Gastrocnemius medialis (tissue), 4 donors: ENCODE data around the gene AK8. TPM values are rescaled to one million over a fixed set of nuclear protein-coding genes. Genes with fewer than 3 reads are reported as not detected.

Experiments used
- ATAC-seq, 2 donors: fragments of 150-250 bp; one replicate each; pipeline ENCODE4 v1.9.1; 2016
- DNase-seq, 2 donors: peaks; one replicate each; pipeline ENCODE4 v3.0.0-alpha.2; 2019
- H3K27ac ChIP-seq, 4 donors: fragments of 200-600 bp; sonication (generic); 1 replicate in 1 of 4; 2 replicates in 3 of 4; pipeline ENCODE4 v1.5.1; 2016 to 2018; ENCODE audit warnings: mild to moderate bottlenecking in 2 of 4, moderate library complexity in 1 of 4
- H3K27me3 ChIP-seq, 3 donors: fragments of 200-600 bp; sonication (generic) in 2 of 3; 1 replicate in 1 of 3; 2 replicates in 2 of 3; pipeline versions ENCODE4 v1.5.1 to v1.6.0; 2016 to 2019; ENCODE audit warnings: mild to moderate bottlenecking in 1 of 3, moderate library complexity in 1 of 3
- H3K36me3 ChIP-seq, 2 donors: fragments of 200-600 bp; sonication (generic) in 1 of 2; one replicate each; pipeline ENCODE4 v1.5.1; 2017 to 2018
- H3K4me1 ChIP-seq, 2 donors: fragments of 200-600 bp; sonication (generic) in 1 of 2; one replicate each; pipeline ENCODE4 v1.5.1; 2016 to 2017; ENCODE audit warnings: mild to moderate bottlenecking in 2 of 2
- H3K4me3 ChIP-seq, 4 donors: fragments of 200-600 bp; sonication (generic) in 3 of 4; 1 replicate in 1 of 4; 2 replicates in 3 of 4; pipeline ENCODE4 v1.5.1; 2016 to 2019; ENCODE audit warnings: mild to moderate bottlenecking in 2 of 4
- H3K9me3 ChIP-seq, 3 donors: fragments of 200-600 bp; sonication (generic) in 2 of 3; 1 replicate in 1 of 3; 2 replicates in 2 of 3; pipeline ENCODE4 v1.5.1; 2016 to 2019
- POLR2A ChIP-seq, 2 donors: fragments of 450-650 bp; IDR thresholded peaks; one replicate each; pipeline ENCODE4 v1.6.1; 2017; ENCODE audit warnings: antibody characterized with exemption in 2 of 2, mild to moderate bottlenecking in 2 of 2, moderate library complexity in 2 of 2
- in situ Hi-C, 4 donors: fragments of 200-750 bp; cut with MboI; loops; one replicate each; pipeline versions ENCODE4 v1.15.0 to v1.8.0; 2017; ENCODE audit warnings: low sequenced_read_pairs in 4 of 4
- intact Hi-C: fragments of 100-400 bp; cut with DNase I; formaldehyde crosslinking; loops from one replicate; pipeline ENCODE4 v1.15.1; 2023; ENCODE audit warnings: low total_unique reads
- total RNA-seq, 4 donors: library from RNA; depleted of rRNA; stranded (reverse); fragments of >200 nt; gene quantifications; one replicate each; pipeline versions ENCODE4 v1.1.0 to v1.2.3, GENCODE V29; 2016
- TF ChIP-seq, protein P1 (sequence below), 5 experiments: fragments of 450-650 bp in 3 of 5; fragments of 200-600 bp in 2 of 5; sonication (generic) in 2 of 5; IDR thresholded peaks in 4 of 5; conservative IDR thresholded peaks in 1 of 5; 1 replicate in 4 of 5; 2 replicates in 1 of 5; pipeline ENCODE4 v1.5.1; 2016 to 2019; ENCODE audit warnings: antibody characterized with exemption in 5 of 5, mild to moderate bottlenecking in 3 of 5, moderate library complexity in 3 of 5

AK8 gene
- total RNA-seq, 4 donors from 2014 or later, result not detected

DNA sequence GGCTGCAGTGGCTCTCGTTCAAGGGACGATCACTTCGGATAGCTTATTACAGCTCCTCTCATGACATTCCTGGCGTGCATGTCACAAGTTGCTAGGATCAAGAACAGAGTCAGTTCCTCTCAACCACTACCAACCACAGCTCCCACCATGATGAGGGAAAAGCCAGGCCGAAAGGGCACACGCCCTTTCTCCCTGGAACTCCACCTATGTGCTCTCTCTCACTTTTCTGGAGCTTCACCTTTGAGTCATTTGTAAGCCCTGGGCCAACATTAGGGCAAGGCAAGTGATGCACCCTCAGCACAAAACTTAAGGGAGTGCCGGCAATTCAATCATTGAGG is 2.2 kb upstream of the AK8 start:
- ATAC-seq (no peak), DNase-seq (no peak)
- Histone ChIP-seq H3K4me1 (peaks cover 0 to 10% of the 10 kb centered on the region in 2 donors), H3K4me3 (no peak overlapping the region), H3K27ac (no peak overlapping the region), H3K27me3 (peaks cover 0 to 6% (median 5%) of the 10 kb centered on the region in 3 donors), H3K36me3 (no peaks in the 10 kb centered on the region), H3K9me3 (no peaks in the 10 kb centered on the region)
- in situ Hi-C loops, result no loop called here
- intact Hi-C loops, result no loop called here
- TF ChIP-seq, protein P1, sequence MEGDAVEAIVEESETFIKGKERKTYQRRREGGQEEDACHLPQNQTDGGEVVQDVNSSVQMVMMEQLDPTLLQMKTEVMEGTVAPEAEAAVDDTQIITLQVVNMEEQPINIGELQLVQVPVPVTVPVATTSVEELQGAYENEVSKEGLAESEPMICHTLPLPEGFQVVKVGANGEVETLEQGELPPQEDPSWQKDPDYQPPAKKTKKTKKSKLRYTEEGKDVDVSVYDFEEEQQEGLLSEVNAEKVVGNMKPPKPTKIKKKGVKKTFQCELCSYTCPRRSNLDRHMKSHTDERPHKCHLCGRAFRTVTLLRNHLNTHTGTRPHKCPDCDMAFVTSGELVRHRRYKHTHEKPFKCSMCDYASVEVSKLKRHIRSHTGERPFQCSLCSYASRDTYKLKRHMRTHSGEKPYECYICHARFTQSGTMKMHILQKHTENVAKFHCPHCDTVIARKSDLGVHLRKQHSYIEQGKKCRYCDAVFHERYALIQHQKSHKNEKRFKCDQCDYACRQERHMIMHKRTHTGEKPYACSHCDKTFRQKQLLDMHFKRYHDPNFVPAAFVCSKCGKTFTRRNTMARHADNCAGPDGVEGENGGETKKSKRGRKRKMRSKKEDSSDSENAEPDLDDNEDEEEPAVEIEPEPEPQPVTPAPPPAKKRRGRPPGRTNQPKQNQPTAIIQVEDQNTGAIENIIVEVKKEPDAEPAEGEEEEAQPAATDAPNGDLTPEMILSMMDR (IDR thresholded peaks at IDR 0.05 in 4 of 5, conservative IDR thresholded peaks at IDR 0.05 in 1 of 5), result no peak
- TF ChIP-seq POLR2A (IDR thresholded peaks at IDR 0.05), result no peak

DNA sequence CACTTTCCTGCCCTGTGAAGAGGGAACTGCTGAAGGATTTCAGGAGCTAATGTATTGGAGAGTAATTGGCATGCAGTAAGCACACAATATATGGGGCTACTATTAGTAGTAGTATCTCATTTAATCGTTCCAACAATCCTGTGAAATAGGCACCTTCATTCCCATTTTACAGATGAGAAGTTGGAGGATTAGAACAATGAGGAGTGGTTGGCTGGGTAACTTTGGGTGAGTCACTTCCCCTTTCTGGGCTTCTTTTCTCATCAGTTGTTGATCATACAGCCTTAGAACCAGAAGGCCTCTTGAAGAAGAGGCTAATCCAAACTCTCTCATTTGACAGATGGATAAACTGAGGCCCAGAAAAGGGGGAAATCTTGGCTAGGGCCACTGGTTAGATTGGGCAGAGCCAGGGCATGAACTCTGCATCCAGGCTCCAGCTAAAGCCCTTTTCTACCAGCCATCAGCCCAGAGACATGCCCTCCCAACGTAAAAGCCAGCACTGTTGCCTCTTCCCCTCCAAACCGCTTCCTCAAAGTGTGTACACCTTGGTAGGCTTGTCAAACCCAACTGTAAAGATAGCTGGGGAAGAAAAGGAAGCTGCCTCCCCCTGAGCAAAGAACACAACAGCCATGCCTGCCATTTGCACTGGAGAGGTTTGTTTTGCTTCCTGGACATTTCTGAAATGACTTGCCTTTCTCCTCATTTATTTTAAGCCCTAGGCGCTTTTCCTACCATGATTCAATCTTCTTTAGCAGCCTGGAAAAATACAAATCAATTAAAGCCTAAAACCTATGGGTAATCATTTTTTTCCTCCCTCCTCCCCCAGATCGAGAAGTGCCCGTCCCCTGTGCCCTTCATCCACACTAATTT is 1.6 kb upstream of the AK8 start:
- in situ Hi-C loops, result no loop called here
- peaks cover 0 to 6% (median 5%) of the 10 kb centered on the region in 3 donors for H3K27me3 ChIP-seq
- intact Hi-C loops, result no loop called here
- H3K36me3 ChIP-seq, result no peaks in the 10 kb centered on the region
- DNase-seq (no peak), ATAC-seq (no peak)
- TF ChIP-seq, protein P1 (IDR thresholded peaks at IDR 0.05 in 4 of 5, conservative IDR thresholded peaks at IDR 0.05 in 1 of 5), result no peak
- no peak for TF ChIP-seq POLR2A (IDR thresholded peaks at IDR 0.05)
- no peaks in the 10 kb centered on the region for H3K9me3 ChIP-seq
- H3K27ac ChIP-seq, result no peak overlapping the region
- no peak overlapping the region for H3K4me3 ChIP-seq
- peaks cover 0 to 10% of the 10 kb centered on the region in 2 donors for H3K4me1 ChIP-seq

DNA sequence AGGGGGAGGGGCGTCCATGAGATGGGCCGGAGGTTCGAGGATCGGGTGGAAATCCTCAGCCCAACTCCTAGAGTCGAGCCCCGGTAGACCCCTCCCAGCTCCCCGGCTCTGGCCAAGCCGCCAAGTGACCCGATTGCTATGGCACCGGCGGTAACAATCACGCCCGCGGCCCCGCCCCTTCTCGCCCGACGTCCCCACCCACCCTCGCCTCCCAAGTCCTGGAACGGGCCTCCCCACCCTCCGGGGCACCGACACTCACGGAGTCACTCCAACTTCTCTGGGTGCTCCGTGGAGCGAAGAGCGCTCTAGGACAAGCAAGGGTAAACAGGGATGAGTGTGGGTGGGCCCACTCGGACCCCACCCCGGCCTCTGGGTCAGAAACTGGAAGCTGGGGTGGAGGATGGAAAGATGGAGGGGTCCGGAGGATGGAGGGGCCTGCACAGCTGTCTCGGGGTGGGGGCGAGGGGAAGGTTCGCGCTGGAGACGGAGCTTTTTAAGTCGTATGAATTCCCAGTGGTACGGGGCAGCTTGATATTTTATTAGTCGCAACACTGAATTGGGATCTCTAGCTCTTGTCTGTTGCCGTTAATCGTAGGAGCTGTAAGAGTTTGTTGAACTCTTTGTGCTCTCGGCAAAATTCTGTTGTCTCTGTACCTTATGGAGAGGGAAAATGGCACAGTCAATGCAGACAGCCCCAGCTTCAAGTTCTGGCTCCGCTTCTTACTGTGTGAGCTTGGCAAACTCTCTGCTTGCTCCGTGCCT is 792 bp upstream of the AK8 start, which contains the start of gene SPACA9:
Gene SPACA9 (plus strand): TSS at position 204 of the 762 bp plus-strand sequence. CDS start 5,050 bp downstream, outside the sequence.
- H3K9me3 ChIP-seq, result no peaks in the 10 kb centered on the region
- ATAC-seq (peak; percentile 41 to 43), DNase-seq (peak; percentile 14 to 36)
- H3K4me1 ChIP-seq, result peaks cover 0 to 10% of the 10 kb centered on the region in 2 donors
- intact Hi-C loops (loop anchor here (1.0 kb wide), 1 partner anchor 64 kb away; no protein-coding TSS in a partner anchor), in situ Hi-C loops (no loop called here)
- peaks cover 0 to 6% (median 5%) of the 10 kb centered on the region in 3 donors for H3K27me3 ChIP-seq
- TF ChIP-seq, protein P1 (IDR thresholded peaks at IDR 0.05 in 4 of 5, conservative IDR thresholded peaks at IDR 0.05 in 1 of 5), result no peak
- TF ChIP-seq POLR2A (IDR thresholded peaks at IDR 0.05), result no peak
- H3K4me3 ChIP-seq, result peak within 1 kb of the TSS; percentile 76 to 100 (median 89)
- H3K36me3 ChIP-seq, result no peaks in the 10 kb centered on the region
- H3K27ac ChIP-seq, result peak within 1 kb of the TSS; percentile 39 to 77 (median 70)

DNA sequence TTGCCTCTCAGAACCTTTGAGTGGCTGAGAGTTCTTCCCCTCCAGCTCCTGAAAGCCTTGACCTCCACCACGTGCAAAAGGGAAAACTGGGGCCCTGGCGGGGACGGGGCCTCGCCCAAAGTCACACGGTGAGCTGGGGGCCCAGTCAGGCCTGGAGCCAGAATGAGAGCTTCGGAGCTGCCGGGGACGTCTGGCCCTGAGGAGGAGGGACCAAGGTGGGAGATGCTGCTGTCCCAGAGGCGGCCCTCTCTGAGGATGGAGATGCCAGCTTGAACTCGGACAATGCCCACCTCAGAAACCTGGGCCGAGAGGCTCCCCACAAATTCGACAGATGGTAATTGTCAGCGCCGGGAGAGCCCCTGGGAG is 643 bp downstream of the AK8 start:
- Histone ChIP-seq H3K27me3 (peaks cover 0 to 6% (median 5%) of the 10 kb centered on the region in 3 donors), H3K4me1 (peaks cover 0 to 10% of the 10 kb centered on the region in 2 donors), H3K9me3 (no peaks in the 10 kb centered on the region), H3K36me3 (no peaks in the 10 kb centered on the region), H3K27ac (no peak overlapping the region), H3K4me3 (peak overlapping the region; percentile 76 to 100 (median 89))
- intact Hi-C loops, result no loop called here
- ATAC-seq (no peak), DNase-seq (no peak)
- TF ChIP-seq, protein P1 (IDR thresholded peaks at IDR 0.05 in 4 of 5, conservative IDR thresholded peaks at IDR 0.05 in 1 of 5), result no peak
- TF ChIP-seq POLR2A (IDR thresholded peaks at IDR 0.05), result no peak
- in situ Hi-C loops, result no loop called here
